GM18909 (cell line): Measurements from ENCODE around the gene ABCG2.
"Not testable (repeated sequence)": the region's sequence is repeated elsewhere in the genome, so short reads cannot be mapped to it uniquely, and the experiment has no call there.

Experiments
- ATAC-seq: cut with Tn5 transposase; IDR thresholded peaks from one replicate; pipeline ENCODE4 v1.9.1; 2021; ENCODE audit warnings: mild to moderate bottlenecking; ENCODE audit not compliant: unreplicated experiment, poor library complexity

Gene ABCG2

DNA sequence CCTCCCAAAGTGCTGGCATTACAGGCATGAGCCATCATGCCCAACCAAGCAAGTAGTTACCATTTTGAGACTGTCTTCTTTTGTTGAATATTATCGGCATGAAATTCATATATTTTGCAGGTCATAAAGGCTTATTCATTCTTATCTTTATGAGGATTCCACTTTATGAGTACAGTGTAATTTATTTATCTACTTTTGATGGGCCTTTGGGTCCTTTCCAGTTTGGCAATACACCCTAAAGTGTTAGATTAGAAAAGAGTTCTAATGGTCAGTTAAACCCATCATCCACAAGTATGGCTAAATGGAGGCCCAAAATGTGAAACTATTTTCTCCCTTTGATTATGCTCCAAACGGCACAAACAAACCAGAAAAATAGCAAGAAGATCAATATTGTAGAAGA lies 10.9 kb upstream of the ABCG2 start:
- no peak for ATAC-seq

DNA sequence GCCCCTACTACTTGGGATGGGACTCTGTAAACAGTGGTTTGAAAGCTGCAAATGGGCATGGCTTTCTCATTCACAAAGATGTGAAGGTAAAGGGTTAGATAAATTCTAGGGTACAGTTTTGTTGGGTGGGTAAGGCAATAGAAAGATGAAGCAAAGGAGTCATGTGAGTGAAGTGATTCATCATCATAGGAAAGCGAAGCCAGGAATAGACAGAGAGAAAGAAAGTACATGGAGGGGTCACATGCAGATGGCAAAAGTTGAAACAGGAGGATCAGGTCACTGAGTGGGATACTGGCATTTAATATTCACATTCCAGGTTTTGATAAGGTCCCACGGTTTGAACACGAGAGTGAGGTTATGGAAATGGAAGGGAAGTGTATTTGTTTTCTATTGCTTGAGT lies 8.2 kb upstream of the ABCG2 start:
- no peak for ATAC-seq

DNA sequence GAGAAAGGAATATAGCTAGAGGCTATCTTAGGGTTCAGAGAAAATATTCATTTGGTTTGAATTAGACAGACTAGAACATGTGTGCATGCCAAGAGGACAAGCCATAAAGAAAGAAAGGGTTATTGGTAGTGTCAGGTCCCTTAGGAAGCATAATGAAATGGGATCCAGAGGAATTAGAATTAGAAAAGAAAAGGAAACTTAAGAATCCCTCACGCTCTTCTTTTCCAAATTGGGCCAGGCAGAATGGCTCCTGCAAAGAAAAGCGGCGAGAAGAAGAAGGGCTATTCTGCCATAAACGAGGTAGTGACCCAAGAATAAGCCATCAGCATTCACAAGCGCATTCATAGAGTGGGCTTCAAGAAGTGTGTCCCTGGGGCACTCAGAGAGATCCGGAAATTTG lies 4.9 kb upstream of the ABCG2 start:
- ATAC-seq: no peak

DNA sequence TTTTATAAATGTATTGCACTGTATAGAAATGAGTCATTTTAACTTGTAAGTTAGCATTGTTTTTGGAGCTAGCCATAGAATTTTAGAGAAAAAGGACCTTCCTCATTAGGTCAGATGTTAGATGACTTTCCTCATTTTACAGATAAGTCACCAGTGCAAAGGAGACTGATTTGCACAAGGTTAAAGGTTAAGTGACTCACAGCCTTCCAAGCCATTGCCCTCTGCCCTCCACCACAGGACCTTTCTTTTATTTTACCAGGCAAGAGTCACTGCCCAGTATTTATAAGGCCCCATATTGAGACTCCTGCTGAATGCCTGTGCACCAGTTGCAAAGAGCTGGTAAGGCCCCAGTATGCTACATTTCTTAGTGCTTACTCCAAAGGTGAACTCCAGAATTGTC lies 4.2 kb upstream of the ABCG2 start:
- ATAC-seq: no peak

DNA sequence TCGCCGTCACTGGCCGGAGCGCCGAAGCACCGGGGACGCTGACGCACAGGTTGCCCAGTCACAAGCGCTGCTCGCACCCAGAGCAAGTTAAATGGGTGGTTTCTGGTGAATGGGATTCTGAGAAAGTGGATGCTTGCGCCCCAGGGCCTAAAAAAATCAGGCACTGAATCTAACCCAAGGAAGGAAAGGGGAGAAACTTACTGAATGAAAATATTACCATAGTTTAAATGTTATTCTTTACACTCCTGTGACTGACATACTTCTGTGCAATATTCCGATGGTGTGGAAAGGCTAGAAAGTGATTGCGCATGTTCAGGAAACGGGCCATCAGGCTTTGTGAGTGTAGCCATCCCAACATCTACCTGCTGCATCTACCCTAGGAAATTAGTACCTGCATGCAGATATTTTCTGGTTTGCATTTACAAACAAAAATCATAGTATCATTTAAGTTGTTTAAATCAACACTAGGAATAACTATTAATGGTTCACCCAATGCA lies 838 bp upstream of the ABCG2 start:
- no peak for ATAC-seq

DNA sequence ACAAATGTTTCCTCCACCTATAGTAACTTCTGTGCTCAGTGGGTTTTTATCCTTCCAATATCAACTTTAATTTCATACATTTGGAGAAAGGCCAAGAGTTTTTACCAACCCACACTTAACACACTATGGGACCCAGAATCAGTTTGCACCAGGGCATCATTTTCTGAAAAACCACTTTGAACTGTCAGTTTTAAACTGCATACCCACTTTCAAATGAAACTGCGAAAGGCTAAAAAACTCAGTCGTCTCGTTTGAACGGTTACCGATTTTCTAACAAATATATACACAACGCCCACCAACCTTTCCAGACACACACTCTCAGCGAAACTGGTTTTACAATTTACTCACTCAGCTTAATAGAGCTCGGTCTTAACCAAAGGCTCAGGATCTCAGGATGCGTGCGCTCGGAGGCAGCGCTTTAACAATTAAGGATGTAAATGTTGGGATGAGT lies 376 bp downstream of the ABCG2 start:
- peak; percentile 44 for ATAC-seq

DNA sequence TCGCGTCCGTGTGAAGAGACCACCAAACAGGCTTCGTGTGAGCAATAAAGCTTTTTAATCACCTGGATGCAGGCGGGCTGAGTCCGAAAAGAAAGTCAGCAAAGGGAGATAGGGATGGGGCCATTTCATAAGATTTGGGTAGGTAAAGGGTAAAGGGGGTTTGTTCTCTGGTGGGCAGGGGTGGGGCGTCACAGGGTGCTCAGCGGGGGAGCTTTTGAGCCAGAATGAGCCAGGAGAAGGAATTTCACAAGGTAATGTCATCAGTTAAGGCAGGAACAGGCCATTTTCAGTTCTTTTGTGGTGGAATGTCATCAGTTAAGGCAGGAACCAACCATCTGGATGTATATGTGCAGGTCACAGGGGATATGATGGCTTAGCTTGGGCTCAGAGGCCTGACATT lies 6.1 kb downstream of the ABCG2 start:
- ATAC-seq: not testable (repeated sequence)

- ATAC-seq: no peak
These were observed 9.9 kb downstream of the ABCG2 start for GRCh38 chr4:88148560-88148959.

DNA sequence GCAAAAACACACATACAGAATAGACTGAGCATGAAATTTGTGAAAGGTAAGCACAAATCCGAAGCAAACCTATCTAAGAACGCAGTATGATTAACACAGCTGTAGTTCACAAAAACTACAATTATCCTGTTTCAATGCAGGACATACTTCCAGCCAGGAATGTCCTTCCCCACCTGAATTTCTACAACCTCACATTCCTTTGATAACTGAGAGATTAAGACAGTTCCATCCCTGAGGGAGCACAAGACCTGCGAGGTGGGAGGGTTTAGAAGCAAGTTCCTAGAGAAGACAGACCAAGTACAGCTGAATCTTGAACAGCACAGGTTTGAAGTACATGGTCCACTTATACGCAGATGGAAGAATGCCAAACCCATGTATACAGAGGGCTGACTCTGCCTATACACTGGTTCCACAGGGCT lies 10.6 kb downstream of the ABCG2 start:
- ATAC-seq: no peak

- no peak for ATAC-seq
These were observed 11.5 kb downstream of the ABCG2 start for GRCh38 chr4:88146891-88147290.

DNA sequence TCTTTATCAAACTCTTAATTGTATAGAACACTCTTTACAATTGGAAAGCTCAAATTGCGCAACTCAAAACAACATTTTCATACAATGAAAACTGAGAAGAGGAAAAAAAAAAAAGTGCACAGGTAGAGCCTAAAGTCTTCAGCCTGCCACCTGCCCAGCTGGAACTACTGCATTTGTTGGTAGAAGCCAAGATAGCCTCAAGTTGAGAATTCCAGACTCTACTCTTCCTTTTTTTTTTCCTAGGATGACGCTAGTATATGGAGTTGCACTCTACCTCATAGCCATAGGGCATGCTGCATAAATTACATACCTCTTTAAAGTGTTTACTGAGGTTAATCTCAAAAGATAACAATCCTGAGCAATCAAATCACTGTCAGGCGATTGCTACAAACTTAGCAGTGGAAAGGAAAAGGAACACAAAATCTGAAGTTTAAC lies 13.6 kb downstream of the ABCG2 start:
- no peak for ATAC-seq

DNA sequence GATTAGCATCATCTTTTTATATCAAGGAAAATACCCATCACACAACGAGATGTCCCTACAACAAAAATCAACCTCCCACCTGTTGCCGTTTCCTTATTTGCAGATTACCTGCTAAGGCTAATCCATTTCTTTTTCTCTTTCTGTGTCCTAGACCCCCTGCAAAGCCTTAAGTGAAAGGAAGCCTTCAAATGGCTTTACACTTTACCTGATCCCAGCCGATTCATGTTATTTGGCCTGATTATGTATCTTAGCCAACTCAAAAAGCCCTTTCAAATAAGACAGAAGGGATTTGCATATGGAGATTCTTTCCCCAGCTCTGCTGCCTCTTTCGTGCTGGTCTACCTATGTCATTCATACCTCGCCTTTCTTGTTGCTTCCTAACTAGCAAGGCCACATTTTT lies 14.4 kb downstream of the ABCG2 start:
- no peak for ATAC-seq

DNA sequence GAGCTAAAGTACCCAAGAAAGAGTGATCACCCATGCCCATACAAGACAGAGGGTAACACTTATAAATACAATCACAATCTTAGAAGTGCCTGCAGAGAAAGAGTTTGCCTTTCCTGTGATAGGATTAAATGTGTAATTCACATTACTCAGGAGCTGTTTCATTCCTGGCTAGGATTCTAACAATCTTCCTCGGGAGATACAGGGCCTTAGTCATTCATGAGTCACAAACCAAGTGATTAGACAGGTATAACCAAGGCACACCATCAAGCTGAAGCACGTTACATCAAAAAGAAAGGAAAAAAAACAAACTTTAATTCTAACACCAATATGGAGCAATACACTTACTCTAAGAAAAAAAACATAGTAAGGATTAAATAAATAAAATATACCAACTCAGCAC lies 14.9 kb downstream of the ABCG2 start:
- ATAC-seq: no peak

DNA sequence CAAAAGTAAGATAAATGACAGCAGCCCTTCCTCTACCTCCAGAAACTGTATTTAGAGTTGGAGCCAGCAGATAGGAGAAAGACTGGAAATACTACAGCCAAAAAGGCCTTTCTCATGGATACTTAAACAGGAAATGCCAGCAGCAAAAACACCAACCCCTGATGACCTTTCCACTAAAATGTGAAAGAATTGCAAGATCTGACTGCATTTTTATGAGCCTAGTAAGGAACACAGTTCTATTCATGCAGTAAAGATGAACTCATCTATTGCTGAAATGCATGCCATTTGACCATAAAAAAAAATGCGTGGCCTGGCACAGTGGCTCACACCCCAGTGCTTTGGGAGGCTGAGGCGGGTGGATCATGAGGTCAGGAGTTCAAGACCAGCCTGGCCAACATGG lies 19.9 kb downstream of the ABCG2 start:
- ATAC-seq: no peak

- ATAC-seq: no peak
These were observed 21.3 kb downstream of the ABCG2 start for GRCh38 chr4:88137112-88137511.

GRCh38 chr4:88136249-88136648 lies 22.2 kb downstream of the ABCG2 start:
- no peak for ATAC-seq

DNA sequence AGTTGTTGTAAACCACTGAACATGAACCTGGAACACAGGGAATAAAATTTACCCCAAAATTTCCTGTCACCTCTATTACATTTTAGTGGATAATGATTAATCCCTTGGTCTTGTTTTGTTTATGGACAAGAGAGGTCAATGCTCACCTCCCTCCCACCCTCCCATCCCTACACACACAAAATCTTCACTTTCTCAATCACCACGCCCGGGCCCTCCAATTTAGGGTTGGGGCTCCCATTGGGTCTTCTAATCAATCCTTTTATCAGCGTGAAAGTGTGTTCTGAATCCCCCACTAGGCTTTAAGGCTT lies 23.1 kb downstream of the ABCG2 start:
- ATAC-seq: no peak

- no peak for ATAC-seq
These were observed 23.7 kb downstream of the ABCG2 start for GRCh38 chr4:88134536-88135355.

DNA sequence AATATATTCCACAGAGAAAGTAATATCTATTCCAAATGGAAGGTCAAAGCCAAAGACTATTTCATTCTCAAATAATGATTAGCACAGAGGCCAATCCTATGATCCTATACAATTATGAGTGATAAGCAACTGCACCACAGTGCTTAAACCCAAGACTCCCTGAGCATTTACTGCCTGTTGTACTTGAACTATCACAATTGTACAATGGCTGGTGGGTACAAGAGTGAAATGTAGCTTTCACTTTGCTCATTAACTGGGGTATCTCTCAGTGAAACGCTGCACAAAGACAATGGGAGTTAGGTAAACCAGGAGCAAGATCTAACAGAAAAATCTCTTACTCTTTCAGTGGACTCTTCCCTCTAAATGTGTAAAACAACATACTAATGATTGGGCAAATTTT lies 24.3 kb downstream of the ABCG2 start:
- ATAC-seq: no peak

GRCh38 chr4:88130544-88131305 lies 27.7 kb downstream of the ABCG2 start:
- ATAC-seq: no peak

DNA sequence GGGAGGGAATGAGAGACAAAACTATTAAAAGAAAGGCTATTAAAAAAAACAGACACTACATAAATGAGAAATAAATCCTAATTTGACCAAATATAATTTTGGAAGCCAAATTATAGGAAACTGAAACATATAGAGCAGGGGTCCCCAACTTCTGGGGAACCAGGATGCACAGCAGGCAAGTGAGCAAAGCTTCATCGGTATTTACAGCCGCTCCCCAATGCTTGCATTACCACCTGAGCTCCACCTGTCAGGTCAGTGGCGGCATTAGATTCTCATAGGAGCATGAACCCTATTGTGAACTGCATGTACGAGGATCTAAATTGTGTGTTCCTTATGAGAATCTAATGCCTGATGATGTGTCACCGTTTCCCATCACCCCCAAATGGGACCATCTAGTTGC lies 28.4 kb downstream of the ABCG2 start:
- no peak for ATAC-seq

DNA sequence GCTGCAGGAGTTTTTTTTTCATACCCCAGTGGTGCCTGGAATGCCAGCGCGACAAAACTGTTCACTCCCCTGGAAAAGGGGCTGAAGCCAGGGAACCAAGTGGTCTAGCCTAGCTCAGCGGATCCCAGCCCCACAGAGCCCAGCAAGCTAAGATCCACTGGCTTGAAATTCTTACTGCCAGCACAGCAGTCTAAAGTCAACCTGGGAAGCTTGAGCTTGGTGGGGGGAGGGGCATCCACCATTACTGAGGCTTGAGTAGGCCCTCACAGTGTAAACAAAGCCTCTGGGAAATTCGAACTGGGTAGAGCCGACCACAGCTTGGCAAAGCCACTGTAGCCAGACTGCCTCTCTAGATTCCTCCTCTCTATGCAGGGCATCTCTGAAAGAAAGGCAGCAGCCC lies 36.2 kb downstream of the ABCG2 start:
- not testable (repeated sequence) for ATAC-seq
